Activated CD8-positive, alpha-beta memory T cell treated with anti-CD3 and anti-CD28 coated beads for 48 hours (primary cell): Measurements from ENCODE around the gene ADAMTS13.
"Not testable (repeated sequence)": the region's sequence is repeated elsewhere in the genome, so short reads cannot be mapped to it uniquely, and the experiment has no call there.

ENCODE experiments used
- DNase-seq, 3 experiments: peaks; one replicate each; pipeline ENCODE4 v3.0.0-alpha.2; 2020; ENCODE audit warnings: low read depth in 2 of 3, low spot score in 2 of 3

The ADAMTS13 gene

GRCh38 chr9:133424187-133424586 is 2.0 kb downstream of the ADAMTS13 start:
- no peak for DNase-seq

- DNase-seq: no peak
These were observed 3.0 kb downstream of the ADAMTS13 start for GRCh38 chr9:133425049-133425632.

- no peak for DNase-seq
These were observed 3.8 kb downstream of the ADAMTS13 start for GRCh38 chr9:133426011-133426410.

GRCh38 chr9:133427658-133428348 is 5.6 kb downstream of the ADAMTS13 start:
- no peak for DNase-seq

- no peak for DNase-seq
These were observed 6.5 kb downstream of the ADAMTS13 start for GRCh38 chr9:133428617-133429101.

- DNase-seq: no peak
These were observed 7.0 kb downstream of the ADAMTS13 start for GRCh38 chr9:133429214-133429613.

GRCh38 chr9:133429641-133430161 is 7.5 kb downstream of the ADAMTS13 start:
- DNase-seq: no peak

GRCh38 chr9:133430244-133430643 is 8.1 kb downstream of the ADAMTS13 start:
- no peak for DNase-seq

- no peak for DNase-seq
These were observed 11.2 kb downstream of the ADAMTS13 start for GRCh38 chr9:133433351-133433843.

GRCh38 chr9:133436681-133437080 is 14.5 kb downstream of the ADAMTS13 start:
- no peak for DNase-seq

GRCh38 chr9:133437753-133438531 is 15.8 kb downstream of the ADAMTS13 start:
- no peak for DNase-seq

- no peak for DNase-seq
These were observed 17.2 kb downstream of the ADAMTS13 start for GRCh38 chr9:133439337-133439736.

GRCh38 chr9:133440874-133441273 is 18.7 kb downstream of the ADAMTS13 start:
- no peak for DNase-seq

GRCh38 chr9:133441571-133441970 is 19.4 kb downstream of the ADAMTS13 start:
- DNase-seq: no peak

- no peak for DNase-seq
These were observed 21.1 kb downstream of the ADAMTS13 start for GRCh38 chr9:133443248-133443647.

- no peak for DNase-seq
These were observed 21.8 kb downstream of the ADAMTS13 start for GRCh38 chr9:133443982-133444381.

- no peak for DNase-seq
These were observed 23.3 kb downstream of the ADAMTS13 start for GRCh38 chr9:133445293-133445969.

GRCh38 chr9:133448487-133448972 is 26.4 kb downstream of the ADAMTS13 start:
- no peak for DNase-seq

- no peak for DNase-seq
These were observed 27.6 kb downstream of the ADAMTS13 start for GRCh38 chr9:133449760-133450159.

- not testable (repeated sequence) for DNase-seq
These were observed 29.7 kb downstream of the ADAMTS13 start for GRCh38 chr9:133451865-133452264.

GRCh38 chr9:133452562-133452961 is 30.4 kb downstream of the ADAMTS13 start:
- no peak for DNase-seq
